SK-N-SH (cell line): ENCODE data around the gene NT5C1B.

Experiments used
- CTCF ChIP-seq: fragments of 200-600 bp; sonication (generic); IDR thresholded peaks from 2 replicates; pipeline ENCODE4 v1.6.1; 2017; ENCODE audit warnings: antibody characterized with exemption, mild to moderate bottlenecking, moderate library complexity
- EP300 ChIP-seq, 2 experiments: IDR thresholded peaks; 2 replicates each; pipeline versions ENCODE4 v1.4.0 to v1.6.1; 2012; ENCODE audit warnings: borderline replicate concordance in 1 of 2, low read depth in 1 of 2, low read length in 1 of 2
- EZH2phosphoT487 ChIP-seq: fragments of 200-600 bp; sonication (generic); IDR thresholded peaks from 2 replicates; pipeline ENCODE4 v1.6.1; 2017; ENCODE audit warnings: low read depth, mixed run types, mild to moderate bottlenecking, antibody characterized with exemption, moderate library complexity, borderline replicate concordance
- GATA2 ChIP-seq: sonication (generic); formaldehyde crosslinking; IDR thresholded peaks from 2 replicates; pipeline ENCODE4 v1.5.0; 2020; ENCODE audit warnings: mild to moderate bottlenecking, missing genetic modification reagents
- JUND ChIP-seq: IDR thresholded peaks from 2 replicates; pipeline ENCODE4 v1.4.0; 2012
- MAX ChIP-seq: IDR thresholded peaks from 2 replicates; pipeline ENCODE4 v1.4.0; 2012; ENCODE audit warnings: low read depth
- TCF12 ChIP-seq: IDR thresholded peaks from 2 replicates; pipeline ENCODE4 v1.4.0; 2012
- TF ChIP-seq, protein P1 (sequence below): IDR thresholded peaks from 2 replicates; pipeline ENCODE4 v1.4.0; 2012; ENCODE audit warnings: low read depth, borderline replicate concordance
- TF ChIP-seq, protein P2 (sequence below): IDR thresholded peaks from 2 replicates; pipeline ENCODE4 v1.6.1; 2012; ENCODE audit warnings: mild to moderate bottlenecking, low read depth, low read length, moderate library complexity

DNA sequence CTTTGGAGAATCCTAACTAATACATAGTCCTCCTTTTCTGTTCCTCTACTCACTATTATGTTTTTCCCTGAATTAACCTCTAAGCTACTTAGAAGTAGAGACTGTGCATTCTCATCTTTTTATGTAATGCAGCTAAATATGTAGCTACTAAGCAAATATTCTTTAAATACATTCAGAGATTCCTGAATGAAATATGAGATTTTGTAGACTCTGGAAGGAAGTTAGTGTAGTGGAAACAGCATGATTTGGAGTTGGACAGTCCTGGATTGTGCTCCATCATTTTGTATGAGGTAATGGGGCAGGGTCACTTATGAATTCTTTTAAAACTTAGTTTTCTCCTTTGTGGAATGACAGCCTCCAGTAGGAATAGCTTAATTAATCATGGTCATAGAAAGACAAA, 24.7 kb upstream of the NT5C1B start:
- TF ChIP-seq CTCF (no peak), GATA2 (CRISPR knock-in tag) (no peak), MAX (no peak), EP300 (IDR thresholded peaks at IDR 0.05; ENCODE audit: borderline replicate concordance in 1 of 2, low read depth in 1 of 2, low read length in 1 of 2) (peak in 1 of 2 experiments; percentile 40; a peak in 2 of 4 replicates), EZH2phosphoT487 (no peak), JUND (peak; percentile 42; the same call in 1 of the 2 replicates), TCF12 (peak; percentile 38; the same call in 1 of the 2 replicates)
- TF ChIP-seq, protein P1, sequence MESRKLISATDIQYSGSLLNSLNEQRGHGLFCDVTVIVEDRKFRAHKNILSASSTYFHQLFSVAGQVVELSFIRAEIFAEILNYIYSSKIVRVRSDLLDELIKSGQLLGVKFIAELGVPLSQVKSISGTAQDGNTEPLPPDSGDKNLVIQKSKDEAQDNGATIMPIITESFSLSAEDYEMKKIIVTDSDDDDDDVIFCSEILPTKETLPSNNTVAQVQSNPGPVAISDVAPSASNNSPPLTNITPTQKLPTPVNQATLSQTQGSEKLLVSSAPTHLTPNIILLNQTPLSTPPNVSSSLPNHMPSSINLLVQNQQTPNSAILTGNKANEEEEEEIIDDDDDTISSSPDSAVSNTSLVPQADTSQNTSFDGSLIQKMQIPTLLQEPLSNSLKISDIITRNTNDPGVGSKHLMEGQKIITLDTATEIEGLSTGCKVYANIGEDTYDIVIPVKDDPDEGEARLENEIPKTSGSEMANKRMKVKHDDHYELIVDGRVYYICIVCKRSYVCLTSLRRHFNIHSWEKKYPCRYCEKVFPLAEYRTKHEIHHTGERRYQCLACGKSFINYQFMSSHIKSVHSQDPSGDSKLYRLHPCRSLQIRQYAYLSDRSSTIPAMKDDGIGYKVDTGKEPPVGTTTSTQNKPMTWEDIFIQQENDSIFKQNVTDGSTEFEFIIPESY, result no peak
- TF ChIP-seq, protein P2, sequence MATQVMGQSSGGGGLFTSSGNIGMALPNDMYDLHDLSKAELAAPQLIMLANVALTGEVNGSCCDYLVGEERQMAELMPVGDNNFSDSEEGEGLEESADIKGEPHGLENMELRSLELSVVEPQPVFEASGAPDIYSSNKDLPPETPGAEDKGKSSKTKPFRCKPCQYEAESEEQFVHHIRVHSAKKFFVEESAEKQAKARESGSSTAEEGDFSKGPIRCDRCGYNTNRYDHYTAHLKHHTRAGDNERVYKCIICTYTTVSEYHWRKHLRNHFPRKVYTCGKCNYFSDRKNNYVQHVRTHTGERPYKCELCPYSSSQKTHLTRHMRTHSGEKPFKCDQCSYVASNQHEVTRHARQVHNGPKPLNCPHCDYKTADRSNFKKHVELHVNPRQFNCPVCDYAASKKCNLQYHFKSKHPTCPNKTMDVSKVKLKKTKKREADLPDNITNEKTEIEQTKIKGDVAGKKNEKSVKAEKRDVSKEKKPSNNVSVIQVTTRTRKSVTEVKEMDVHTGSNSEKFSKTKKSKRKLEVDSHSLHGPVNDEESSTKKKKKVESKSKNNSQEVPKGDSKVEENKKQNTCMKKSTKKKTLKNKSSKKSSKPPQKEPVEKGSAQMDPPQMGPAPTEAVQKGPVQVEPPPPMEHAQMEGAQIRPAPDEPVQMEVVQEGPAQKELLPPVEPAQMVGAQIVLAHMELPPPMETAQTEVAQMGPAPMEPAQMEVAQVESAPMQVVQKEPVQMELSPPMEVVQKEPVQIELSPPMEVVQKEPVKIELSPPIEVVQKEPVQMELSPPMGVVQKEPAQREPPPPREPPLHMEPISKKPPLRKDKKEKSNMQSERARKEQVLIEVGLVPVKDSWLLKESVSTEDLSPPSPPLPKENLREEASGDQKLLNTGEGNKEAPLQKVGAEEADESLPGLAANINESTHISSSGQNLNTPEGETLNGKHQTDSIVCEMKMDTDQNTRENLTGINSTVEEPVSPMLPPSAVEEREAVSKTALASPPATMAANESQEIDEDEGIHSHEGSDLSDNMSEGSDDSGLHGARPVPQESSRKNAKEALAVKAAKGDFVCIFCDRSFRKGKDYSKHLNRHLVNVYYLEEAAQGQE, result no peak
